Measurements from ENCODE around the gene JAM3. TPM values are rescaled to one million over a fixed set of nuclear protein-coding genes. Genes with fewer than 3 reads are reported as not detected.

JAM3 gene
- total and polyA plus RNA-seq, 9 of the 15 experiments (the other 6 are each of a cell fraction or from before 2014, with no cell fraction given) = 0.22 to 0.76 (median 0.40) TPM

DNA sequence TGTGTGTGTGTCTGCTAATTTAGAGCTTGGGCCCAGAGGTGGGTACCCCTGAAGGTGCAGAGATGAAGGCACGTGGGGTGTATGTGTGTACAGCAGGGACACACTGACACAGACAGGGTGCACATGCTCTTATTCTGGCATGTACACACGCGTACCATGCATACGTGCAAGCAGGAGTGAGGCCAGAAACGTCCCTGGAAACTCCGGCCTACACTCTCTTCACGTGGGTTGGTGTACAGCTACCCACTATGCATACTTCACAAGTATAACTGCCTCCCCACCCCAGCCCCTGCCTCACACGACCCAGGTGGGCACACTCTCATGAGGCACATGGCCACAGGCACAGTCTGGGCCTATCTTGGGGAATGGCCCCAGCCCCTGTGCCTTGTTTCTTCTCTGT lies 27.5 kb upstream of the JAM3 start (continued):
- TF ChIP-seq, protein P1, sequence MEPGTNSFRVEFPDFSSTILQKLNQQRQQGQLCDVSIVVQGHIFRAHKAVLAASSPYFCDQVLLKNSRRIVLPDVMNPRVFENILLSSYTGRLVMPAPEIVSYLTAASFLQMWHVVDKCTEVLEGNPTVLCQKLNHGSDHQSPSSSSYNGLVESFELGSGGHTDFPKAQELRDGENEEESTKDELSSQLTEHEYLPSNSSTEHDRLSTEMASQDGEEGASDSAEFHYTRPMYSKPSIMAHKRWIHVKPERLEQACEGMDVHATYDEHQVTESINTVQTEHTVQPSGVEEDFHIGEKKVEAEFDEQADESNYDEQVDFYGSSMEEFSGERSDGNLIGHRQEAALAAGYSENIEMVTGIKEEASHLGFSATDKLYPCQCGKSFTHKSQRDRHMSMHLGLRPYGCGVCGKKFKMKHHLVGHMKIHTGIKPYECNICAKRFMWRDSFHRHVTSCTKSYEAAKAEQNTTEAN (CRISPR knock-in tag; IDR thresholded peaks at IDR 0.05) = no peak
- no peak for TF ChIP-seq MIER1 (IDR thresholded peaks at IDR 0.05; ENCODE audit: low read depth)
- no peak for TF ChIP-seq JUNB (CRISPR knock-in tag; conservative IDR thresholded peaks at IDR 0.05)

DNA sequence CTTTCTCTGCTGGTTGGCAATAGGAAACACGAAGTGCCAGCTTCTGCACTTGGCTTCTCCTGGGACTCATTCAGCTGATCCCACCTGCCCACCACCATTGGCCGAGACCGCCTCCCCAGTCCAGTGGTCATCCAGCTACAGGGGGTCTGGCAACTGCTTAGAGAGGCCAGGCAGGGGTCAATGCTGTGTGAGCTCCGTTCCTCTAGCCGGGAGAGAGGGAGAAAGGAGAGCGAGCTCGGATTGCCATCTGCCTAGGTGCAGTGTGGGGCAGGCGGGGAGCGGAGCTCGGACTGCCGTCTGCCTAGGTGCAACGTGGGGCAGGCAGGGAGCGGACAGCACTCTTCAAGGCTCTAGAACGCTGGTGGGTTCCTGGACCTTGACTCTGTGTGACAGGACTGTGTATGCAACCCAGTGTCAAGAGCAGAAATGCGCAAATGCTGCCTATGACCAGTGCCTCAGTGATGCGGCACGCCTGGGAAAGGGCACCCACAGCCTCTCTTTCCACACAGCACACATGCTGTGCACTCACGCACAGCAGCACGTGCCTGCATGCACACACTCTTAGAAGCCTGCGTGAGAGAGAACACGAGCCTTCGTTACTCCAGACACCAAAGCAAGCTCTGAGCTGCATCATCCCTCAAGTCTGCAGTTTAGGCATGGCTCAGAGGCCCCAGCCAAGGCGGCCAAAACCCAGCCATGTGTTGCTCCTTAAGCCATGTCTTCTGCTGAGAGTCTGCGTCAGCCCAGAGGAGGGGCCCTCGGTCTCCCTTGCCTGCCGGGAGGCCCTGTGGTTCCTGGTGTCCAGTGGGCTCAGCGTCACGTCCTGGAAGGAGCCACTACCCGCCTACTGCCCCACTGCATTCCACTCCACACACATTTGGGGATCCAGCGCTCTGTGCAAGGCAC lies 26.8 kb upstream of the JAM3 start:
- in situ Hi-C loops (cut with MboI) = no loop called here
- BruUV-seq (replicated peaks) = no TSS peak

More for the DNA sequence above, 26.8 kb upstream of the JAM3 start:
- intact Hi-C loops (cut with micrococcal nuclease) = no loop called here
- Histone ChIP-seq H3K9me3 (replicated peaks; ENCODE audit: control insufficient read depth, insufficient read depth, low read depth, low read length) (no peaks in the 10 kb centered on the region), H3K4me1 (replicated peaks in 1 of 2; ENCODE audit: control insufficient read depth in 2 of 2, insufficient read depth in 2 of 2, low read length in 2 of 2) (peaks cover 0 to 5% of the 10 kb centered on the region in 2 experiments; a peak in 2 of 5 replicates), H3K27ac (ENCODE audit: extremely low read depth, low read depth, low read length) (no peak overlapping the region), H3K9me1 (ENCODE audit: control insufficient read depth, insufficient read depth, low read length) (no peaks in the 10 kb centered on the region), H3K4me3 (no peak overlapping the region), H3K9ac (ENCODE audit: insufficient read depth in 1 of 2, low read depth in 2 of 2, low read length in 2 of 2) (no peak overlapping the region; a peak in 1 of 4 replicates), H3K4me2 (ENCODE audit: insufficient read depth, low read length) (no peak overlapping the region), H3K79me2 (ENCODE audit: control insufficient read depth, insufficient read depth, low read length) (no peaks in the 10 kb centered on the region), H3K36me3 (ENCODE audit: control insufficient read depth, insufficient read depth, low read length) (no peaks in the 10 kb centered on the region), H2AFZ (ENCODE audit: low read depth, low read length) (no peak overlapping the region), H4K20me1 (replicated peaks; ENCODE audit: control insufficient read depth, insufficient read depth, low read length) (no peaks in the 10 kb centered on the region), H3K27me3 (ENCODE audit: control insufficient read depth in 2 of 2, insufficient read depth in 2 of 2, low read length in 2 of 2) (peaks cover 39 to 96% of the 10 kb centered on the region in 2 experiments)
- DNase-seq (ENCODE audit: extremely low read depth in 1 of 4, low spot score in 3 of 4) (no peak), ATAC-seq (no peak), FAIRE-seq (no peak)
- TF ChIP-seq CUX1 (CRISPR knock-in tag; IDR thresholded peaks at IDR 0.05) (no peak), POLR2H (tag; IDR thresholded peaks at IDR 0.05; ENCODE audit: low read depth) (no peak), ELF4 (CRISPR knock-in tag; IDR thresholded peaks at IDR 0.05) (no peak), NBN (IDR thresholded peaks at IDR 0.05; ENCODE audit: low read depth) (no peak), TEAD2 (tag; IDR thresholded peaks at IDR 0.05) (no peak)
- TF ChIP-seq, protein P2, sequence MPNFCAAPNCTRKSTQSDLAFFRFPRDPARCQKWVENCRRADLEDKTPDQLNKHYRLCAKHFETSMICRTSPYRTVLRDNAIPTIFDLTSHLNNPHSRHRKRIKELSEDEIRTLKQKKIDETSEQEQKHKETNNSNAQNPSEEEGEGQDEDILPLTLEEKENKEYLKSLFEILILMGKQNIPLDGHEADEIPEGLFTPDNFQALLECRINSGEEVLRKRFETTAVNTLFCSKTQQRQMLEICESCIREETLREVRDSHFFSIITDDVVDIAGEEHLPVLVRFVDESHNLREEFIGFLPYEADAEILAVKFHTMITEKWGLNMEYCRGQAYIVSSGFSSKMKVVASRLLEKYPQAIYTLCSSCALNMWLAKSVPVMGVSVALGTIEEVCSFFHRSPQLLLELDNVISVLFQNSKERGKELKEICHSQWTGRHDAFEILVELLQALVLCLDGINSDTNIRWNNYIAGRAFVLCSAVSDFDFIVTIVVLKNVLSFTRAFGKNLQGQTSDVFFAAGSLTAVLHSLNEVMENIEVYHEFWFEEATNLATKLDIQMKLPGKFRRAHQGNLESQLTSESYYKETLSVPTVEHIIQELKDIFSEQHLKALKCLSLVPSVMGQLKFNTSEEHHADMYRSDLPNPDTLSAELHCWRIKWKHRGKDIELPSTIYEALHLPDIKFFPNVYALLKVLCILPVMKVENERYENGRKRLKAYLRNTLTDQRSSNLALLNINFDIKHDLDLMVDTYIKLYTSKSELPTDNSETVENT (CRISPR knock-in tag; IDR thresholded peaks at IDR 0.05) = no peak
- under 1% methylated on average over 28 of the region's 30 CpGs for WGBS (ENCODE audit: insufficient coverage, low coverage, missing lambda C conversion rate)
- ChIA-PET CTCF (ENCODE audit: low intra/inter-chr PET ratio) (no interaction called here), POLR2A (interaction anchor here (1.3 kb wide), 1 partner anchor 25 kb away, joined by 3 read pairs; no protein-coding TSS in a partner anchor)
